Natural killer cell (primary cell): ENCODE results near the gene RAB18. TPM values are rescaled to one million over a fixed set of nuclear protein-coding genes. Genes with fewer than 3 reads are reported as not detected.
A peak's percentile ranks its signal among the peaks of the same experiment; 100 is the strongest.

Experiments
- ATAC-seq, 3 donors: fragments of 150-1000 bp in 2 of 3; fragments of 200-7000 bp in 1 of 3; cut with Tn5 transposase; 1 replicate in 1 of 3; 2 replicates in 2 of 3; pipeline ENCODE4 v1.10.0; 2021; ENCODE audit warnings: mild to moderate bottlenecking in 2 of 3, moderate library complexity in 2 of 3
- DNase-seq, 2 donors: peaks; one replicate each; pipeline versions ENCODE4 v3.0.0 to v3.0.0-alpha.2; 2013 to 2021; ENCODE audit warnings: mixed read lengths in 1 of 2
- H3K27ac ChIP-seq: one replicate; pipeline ENCODE4 v1.5.1; 2013; ENCODE audit warnings: mild to moderate bottlenecking, low read length
- H3K27me3 ChIP-seq: one replicate; pipeline ENCODE4 v1.6.1; 2013; ENCODE audit warnings: low read length; ENCODE audit not compliant: control insufficient read depth, insufficient read depth
- H3K36me3 ChIP-seq: one replicate; pipeline ENCODE4 v1.6.1; 2013; ENCODE audit warnings: low read length; ENCODE audit not compliant: control insufficient read depth, insufficient read depth
- H3K4me1 ChIP-seq: one replicate; pipeline ENCODE4 v1.6.1; 2013; ENCODE audit warnings: low read length; ENCODE audit not compliant: control insufficient read depth, insufficient read depth
- H3K4me3 ChIP-seq: one replicate; pipeline ENCODE4 v1.5.1; 2013; ENCODE audit warnings: low read length
- H3K9me3 ChIP-seq: one replicate; pipeline ENCODE4 v1.6.1; 2013; ENCODE audit warnings: low read length; ENCODE audit not compliant: control insufficient read depth, insufficient read depth
- H3K27ac Mint-ChIP-seq, 2 donors: one replicate each; pipeline ENCODE4 v1.8.0; 2022; ENCODE audit warnings: mild to moderate bottlenecking in 2 of 2, mixed read lengths in 2 of 2, moderate library complexity in 1 of 2
- H3K27me3 Mint-ChIP-seq, 2 donors: one replicate each; pipeline ENCODE4 v1.8.0; 2022; ENCODE audit warnings: low read depth in 2 of 2, mixed read lengths in 2 of 2
- H3K36me3 Mint-ChIP-seq: one replicate; pipeline ENCODE4 v1.8.0; 2022; ENCODE audit warnings: mixed read lengths
- H3K4me1 Mint-ChIP-seq, 2 donors: one replicate each; pipeline ENCODE4 v1.8.0; 2022; ENCODE audit warnings: mixed read lengths in 2 of 2
- H3K4me3 Mint-ChIP-seq: one replicate; pipeline ENCODE4 v1.8.0; 2022; ENCODE audit warnings: mild to moderate bottlenecking, moderate library complexity, mixed read lengths
- H3K9me3 Mint-ChIP-seq, 2 donors: one replicate each; pipeline ENCODE4 v1.8.0; 2022; ENCODE audit warnings: mixed read lengths in 2 of 2
- CTCF ChIP-seq: fragments of 200-600 bp; IDR thresholded peaks from one replicate; pipeline ENCODE4 v1.8.0; 2022; ENCODE audit warnings: antibody characterized with exemption
- WGBS: methylation state at CpG from one replicate; pipeline ENCODE4 v1.1.7; 2013; ENCODE audit warnings: missing lambda C conversion rate; ENCODE audit not compliant: insufficient coverage; 5-methylcytosine and 5-hydroxymethylcytosine counted together
- intact Hi-C: fragments of 100-400 bp; cut with micrococcal nuclease; formaldehyde crosslinking; loops from one replicate; pipeline ENCODE4 v1.14.2; 2022
- total RNA-seq, 4 donors: library from RNA; stranded (reverse); fragments of 120-200 nt in 1 of 4; gene quantifications; one replicate each; pipeline versions ENCODE4 v1.2.3 to v1.2.4, GENCODE V29; 2013 to 2022

RAB18 gene
- total RNA-seq, 3 donors from 2014 or later (not counting 1 experiment from before 2014, with no cell fraction given): 122 to 132 (median 122) TPM

- Mint-ChIP-seq H3K27me3 (no peaks in the 10 kb centered on the region), H3K4me3 (no peak overlapping the region), H3K4me1 (peaks cover 18 to 27% of the 10 kb centered on the region in 2 donors), H3K36me3 (no peaks in the 10 kb centered on the region), H3K27ac (no peak overlapping the region), H3K9me3 (no peaks in the 10 kb centered on the region)
- Histone ChIP-seq H3K4me1 (peaks cover 6% of the 10 kb centered on the region), H3K36me3 (peaks cover 44% of the 10 kb centered on the region), H3K9me3 (no peaks in the 10 kb centered on the region), H3K4me3 (no peak overlapping the region), H3K27me3 (no peaks in the 10 kb centered on the region), H3K27ac (no peak overlapping the region)
- ATAC-seq (no peak), DNase-seq (no peak)
- TF ChIP-seq CTCF: no peak
- WGBS: 96% methylated on average over 3 of the region's 3 CpGs
- intact Hi-C loops: no loop called here
Measured at GRCh38 chr10:27537166-27537565, 33.1 kb downstream of the RAB18 start.

- H3K9me3 ChIP-seq: no peaks in the 10 kb centered on the region
- Mint-ChIP-seq H3K9me3 (no peaks in the 10 kb centered on the region), H3K4me3 (no peak overlapping the region), H3K27ac (peak overlapping the region; percentile 81 to 88), H3K4me1 (peaks cover 25 to 34% of the 10 kb centered on the region in 2 donors), H3K36me3 (no peaks in the 10 kb centered on the region), H3K27me3 (no peaks in the 10 kb centered on the region)
- no peaks in the 10 kb centered on the region for H3K27me3 ChIP-seq
- no peak overlapping the region for H3K27ac ChIP-seq
- DNase-seq (peak in 1 of 2 donors; percentile 14), ATAC-seq (no peak)
- peaks cover 12% of the 10 kb centered on the region for H3K4me1 ChIP-seq
- no peak for TF ChIP-seq CTCF
- no peak overlapping the region for H3K4me3 ChIP-seq
- peaks cover 44% of the 10 kb centered on the region for H3K36me3 ChIP-seq
- intact Hi-C loops: no loop called here
Measured at GRCh38 chr10:27537787-27538186, 33.7 kb downstream of the RAB18 start.

GRCh38 chr10:27540672-27541071 lies 36.6 kb downstream of the RAB18 start:
- no peak overlapping the region for H3K4me3 ChIP-seq
- H3K27ac Mint-ChIP-seq: peak overlapping the region; percentile 81 to 88
- ATAC-seq: no peak
- no peaks in the 10 kb centered on the region for H3K9me3 Mint-ChIP-seq
- no peaks in the 10 kb centered on the region for H3K36me3 Mint-ChIP-seq
- peaks cover 19% of the 10 kb centered on the region for H3K4me1 ChIP-seq
- peak overlapping the region; percentile 85 for H3K4me3 Mint-ChIP-seq
- peaks cover 24% of the 10 kb centered on the region for H3K36me3 ChIP-seq
- no CpG with 5 or more reads among the region's 1 CpG for WGBS
- no peaks in the 10 kb centered on the region for H3K27me3 ChIP-seq
- peak overlapping the region; percentile 41 for H3K27ac ChIP-seq
- no peak for DNase-seq
- no peaks in the 10 kb centered on the region for H3K9me3 ChIP-seq
- intact Hi-C loops: no loop called here
- no peaks in the 10 kb centered on the region for H3K27me3 Mint-ChIP-seq
- peaks cover 30 to 41% of the 10 kb centered on the region in 2 donors for H3K4me1 Mint-ChIP-seq
- no peak for TF ChIP-seq CTCF
